ENCODE data around the gene KRT81.
"Not testable (repeated sequence)": the region's sequence is repeated elsewhere in the genome, so short reads cannot be mapped to it uniquely, and the experiment has no call there.

DNA sequence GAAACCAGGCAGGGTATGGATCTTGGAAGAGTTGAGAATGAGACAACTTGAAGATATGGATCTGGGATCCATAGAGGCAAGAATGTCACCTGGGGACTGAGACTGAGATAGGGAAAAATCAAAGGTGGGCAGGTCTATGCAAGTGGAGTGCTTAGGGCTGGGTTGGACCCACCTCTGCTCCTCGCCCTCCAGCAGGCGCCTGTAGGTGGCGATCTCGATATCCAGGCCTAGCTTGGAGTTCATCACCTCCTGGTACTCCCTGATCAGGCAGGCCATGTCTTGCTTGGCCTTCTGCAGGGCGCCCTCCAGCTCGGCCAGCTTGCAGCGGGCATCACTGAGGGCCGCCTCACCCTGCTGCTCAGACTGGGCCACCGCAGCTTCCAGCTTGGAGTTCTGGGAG, 24.4 kb upstream of the KRT81 start:
- TF ChIP-seq, protein P1, sequence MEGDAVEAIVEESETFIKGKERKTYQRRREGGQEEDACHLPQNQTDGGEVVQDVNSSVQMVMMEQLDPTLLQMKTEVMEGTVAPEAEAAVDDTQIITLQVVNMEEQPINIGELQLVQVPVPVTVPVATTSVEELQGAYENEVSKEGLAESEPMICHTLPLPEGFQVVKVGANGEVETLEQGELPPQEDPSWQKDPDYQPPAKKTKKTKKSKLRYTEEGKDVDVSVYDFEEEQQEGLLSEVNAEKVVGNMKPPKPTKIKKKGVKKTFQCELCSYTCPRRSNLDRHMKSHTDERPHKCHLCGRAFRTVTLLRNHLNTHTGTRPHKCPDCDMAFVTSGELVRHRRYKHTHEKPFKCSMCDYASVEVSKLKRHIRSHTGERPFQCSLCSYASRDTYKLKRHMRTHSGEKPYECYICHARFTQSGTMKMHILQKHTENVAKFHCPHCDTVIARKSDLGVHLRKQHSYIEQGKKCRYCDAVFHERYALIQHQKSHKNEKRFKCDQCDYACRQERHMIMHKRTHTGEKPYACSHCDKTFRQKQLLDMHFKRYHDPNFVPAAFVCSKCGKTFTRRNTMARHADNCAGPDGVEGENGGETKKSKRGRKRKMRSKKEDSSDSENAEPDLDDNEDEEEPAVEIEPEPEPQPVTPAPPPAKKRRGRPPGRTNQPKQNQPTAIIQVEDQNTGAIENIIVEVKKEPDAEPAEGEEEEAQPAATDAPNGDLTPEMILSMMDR (conservative IDR thresholded peaks at IDR 0.05): peak; percentile 43; the same call in 1 of the 2 replicates
- TF ChIP-seq EZH2 (IDR thresholded peaks at IDR 0.05; ENCODE audit: low read depth): not testable (repeated sequence)

Measured in PC-9 (cell line).